ENCODE measurements around the gene CADM4.
"Not testable (repeated sequence)": the region's sequence is repeated elsewhere in the genome, so short reads cannot be mapped to it uniquely, and the experiment has no call there.

Gene CADM4

DNA sequence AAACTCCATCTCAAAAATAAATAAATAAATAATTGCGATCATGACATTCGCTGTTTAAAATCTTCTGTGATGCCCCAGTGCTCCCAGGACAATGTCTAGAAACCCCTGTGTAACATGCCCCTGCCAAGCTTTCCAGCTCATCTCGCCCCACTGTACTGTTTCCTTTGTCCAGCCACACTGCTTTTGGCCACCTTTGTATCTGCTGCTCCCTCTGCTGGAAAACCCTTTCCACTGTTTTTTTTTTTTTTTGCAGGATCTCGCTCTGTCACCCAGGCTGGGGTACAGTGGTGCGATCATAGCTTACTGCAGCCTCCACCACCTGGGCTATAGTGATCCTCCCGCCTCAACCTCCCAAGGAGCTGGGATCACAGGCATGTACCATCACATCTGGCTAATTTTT is 22.8 kb upstream of the CADM4 start:
- no peak for DNase-seq (ENCODE audit: low spot score)

DNA sequence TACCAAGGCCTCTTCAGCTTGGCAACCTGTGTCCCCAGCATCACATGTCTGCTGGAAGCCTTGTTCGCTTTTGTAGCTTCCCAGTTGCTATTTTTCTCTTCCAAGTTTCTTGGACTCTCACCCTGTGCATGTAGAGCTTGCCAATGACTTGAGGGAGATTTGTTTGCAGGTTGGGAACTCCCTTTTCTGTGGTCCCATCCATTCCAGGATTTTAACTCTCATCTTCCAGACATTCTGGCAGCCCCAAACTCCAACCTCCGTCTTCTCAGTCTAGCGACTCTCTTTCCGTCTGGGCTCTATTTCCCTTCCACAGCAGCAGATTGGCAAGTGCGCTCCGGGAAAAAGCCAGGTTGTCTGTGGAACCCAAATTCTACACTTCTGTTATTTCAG is 21.3 kb upstream of the CADM4 start:
- DNase-seq (ENCODE audit: low spot score), result no peak

DNA sequence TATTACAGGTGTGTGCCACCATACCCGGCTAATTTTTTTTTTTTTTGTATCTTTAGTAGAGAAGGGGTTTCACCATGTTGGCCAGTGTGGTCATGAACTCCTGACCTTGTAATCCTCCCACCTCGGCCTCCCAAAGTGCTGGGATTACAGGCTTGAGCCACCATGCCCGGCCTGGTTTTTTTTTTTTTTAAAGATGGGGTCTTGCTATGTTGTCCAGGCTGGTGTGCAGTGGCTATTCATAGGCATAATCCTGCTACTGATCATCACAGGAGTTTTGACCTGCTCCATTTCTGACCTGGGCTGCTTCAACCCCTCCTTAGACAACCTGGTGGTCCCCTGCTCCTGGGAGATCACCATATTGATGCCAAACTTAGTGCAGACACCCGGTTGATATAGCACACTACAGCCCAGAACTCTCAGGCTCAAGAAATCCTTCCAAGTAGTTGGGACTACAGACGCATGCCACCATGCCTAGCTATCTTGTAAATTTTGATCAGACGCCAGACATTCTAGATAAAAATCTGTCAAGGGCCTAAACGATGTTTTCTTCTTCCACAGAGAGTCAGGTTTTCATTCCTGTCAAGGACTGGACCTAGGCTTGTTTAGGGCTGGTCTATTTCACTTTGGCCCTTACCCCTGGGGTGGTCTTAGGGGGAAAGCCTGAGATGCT is 20.8 kb upstream of the CADM4 start:
- no peak for DNase-seq (ENCODE audit: low spot score)

DNA sequence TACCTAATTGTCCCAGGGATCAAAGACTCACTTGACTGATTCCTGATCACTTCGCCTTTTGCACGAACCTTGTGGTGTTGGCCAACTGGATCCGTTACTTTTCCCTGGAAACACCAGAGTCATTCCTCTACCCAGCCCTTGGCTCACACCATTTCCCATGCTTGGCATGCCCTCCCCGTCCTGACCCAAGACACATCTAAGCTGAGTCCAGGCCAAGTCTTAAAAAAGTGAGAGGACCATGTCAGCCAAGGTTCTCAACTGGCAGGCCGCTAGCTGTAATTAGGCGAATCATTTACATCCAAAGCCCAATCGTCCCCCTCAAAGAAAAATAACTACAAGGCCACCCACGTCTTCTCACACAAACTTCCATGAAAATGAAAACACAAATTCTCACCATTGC is 18.8 kb upstream of the CADM4 start:
- DNase-seq (ENCODE audit: low spot score), result no peak

DNA sequence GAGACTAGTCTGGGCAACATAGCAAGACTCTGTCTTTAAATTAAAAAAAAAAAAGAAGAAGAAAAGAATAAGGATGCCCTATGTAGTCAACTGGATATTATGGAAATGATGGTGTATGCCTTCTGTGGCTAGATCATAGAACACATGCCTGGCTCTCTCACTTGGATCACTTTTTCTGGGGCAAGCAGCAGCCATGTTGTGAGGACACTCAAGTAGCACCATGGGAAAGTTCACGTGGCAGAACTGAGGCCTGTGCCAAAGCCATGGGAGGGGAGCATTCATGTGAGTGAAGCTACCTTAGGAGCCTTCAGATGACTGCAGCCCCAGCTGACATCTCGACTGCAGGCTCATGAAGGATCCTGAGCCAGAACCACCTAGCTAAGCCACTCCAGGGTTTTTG is 18.4 kb upstream of the CADM4 start:
- no peak for DNase-seq (ENCODE audit: low spot score)

DNA sequence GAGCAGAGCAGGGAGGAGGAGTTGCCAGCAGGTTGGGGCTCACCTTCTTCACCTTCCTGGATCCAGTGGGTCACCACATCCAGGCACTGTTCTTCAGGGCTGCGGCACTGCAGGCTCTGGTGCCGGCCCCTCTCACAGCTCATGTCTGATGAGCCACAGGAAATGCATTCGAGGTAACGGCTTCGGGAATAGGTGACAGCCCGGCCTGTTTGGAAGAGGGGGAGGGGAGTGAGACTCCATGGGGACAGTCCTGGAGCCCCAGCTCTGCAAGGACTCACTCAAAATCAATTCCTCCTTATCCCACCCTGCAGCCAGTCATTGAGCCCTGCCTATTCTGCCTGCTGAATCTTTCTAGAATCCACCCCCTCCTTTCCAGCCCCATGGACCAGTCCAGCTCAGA is 16.8 kb upstream of the CADM4 start:
- DNase-seq (ENCODE audit: low spot score), result no peak

DNA sequence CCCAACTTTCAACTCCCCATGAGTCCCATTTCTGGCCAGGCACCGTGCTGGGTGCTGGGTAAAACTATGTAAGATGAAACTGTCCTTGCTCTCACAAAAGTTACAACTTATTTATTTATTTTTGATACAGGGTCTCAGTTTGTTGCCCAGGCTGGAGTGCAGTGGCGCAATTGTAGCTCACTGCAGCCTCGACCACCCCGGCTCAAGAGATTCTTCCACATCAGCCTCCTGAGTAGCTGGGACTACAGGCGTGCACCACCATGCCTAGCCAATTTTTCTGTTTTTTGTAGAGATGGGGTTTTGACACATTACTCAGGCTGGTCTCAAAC is 12.9 kb upstream of the CADM4 start:
- DNase-seq (ENCODE audit: low spot score), result no peak

DNA sequence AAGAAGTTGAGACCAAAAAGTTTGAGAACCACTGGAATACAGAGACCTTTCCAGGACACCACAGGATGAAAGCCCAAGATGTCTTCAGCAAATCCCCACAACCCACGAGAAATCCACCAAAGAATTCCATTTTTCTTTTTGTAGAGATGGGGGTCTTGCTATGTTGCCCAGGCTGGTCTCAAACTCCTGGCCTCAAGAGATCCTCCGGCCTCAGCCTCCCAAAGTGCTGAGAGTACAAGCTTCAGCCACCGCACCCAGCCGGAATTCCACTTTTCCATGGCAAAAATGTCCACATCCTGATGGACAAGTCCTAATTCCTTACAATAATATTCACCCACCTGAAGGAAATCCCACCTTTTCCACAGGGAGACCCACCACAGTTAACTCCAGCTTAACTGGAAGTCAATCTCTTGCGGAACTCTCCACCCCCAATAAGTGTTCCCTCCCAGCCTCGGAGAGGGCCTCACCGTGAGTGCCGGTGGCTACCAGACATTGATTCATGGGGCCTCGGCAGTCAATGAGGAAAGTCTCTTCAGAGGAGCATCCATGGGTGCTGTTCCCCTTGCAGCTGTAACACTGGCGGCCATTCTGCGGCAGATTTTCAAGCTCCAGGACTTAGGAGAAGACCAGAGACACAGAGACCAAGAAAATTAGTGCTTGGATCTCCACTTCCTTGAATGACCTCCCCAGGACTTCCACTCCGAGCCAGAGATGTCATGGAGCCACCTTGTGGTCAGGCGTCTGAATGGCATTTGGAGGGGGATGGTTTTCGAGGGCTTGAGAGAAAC is 12.3 kb upstream of the CADM4 start:
- DNase-seq (ENCODE audit: low spot score), result peak; percentile 38

DNA sequence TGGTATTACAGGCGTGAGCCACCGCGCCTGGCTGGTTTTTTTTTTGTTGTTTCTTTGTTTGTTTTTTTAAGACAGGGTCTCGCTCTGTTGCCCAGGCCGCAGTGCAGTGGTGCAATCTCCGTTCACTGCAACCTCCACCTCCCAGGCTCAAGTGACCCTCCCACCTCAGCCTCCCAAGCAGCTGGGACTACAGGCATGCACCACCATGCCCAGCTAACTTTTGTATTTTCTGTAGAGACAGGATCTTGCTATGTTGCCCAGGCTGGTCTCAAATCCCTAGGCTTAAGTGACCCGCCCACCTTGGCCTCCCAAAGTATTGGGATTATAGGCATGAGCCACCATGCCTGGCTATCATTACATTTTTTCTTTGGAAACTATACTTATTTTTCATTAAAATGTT is 10.6 kb upstream of the CADM4 start:
- not testable (repeated sequence) for DNase-seq (ENCODE audit: low spot score)

DNA sequence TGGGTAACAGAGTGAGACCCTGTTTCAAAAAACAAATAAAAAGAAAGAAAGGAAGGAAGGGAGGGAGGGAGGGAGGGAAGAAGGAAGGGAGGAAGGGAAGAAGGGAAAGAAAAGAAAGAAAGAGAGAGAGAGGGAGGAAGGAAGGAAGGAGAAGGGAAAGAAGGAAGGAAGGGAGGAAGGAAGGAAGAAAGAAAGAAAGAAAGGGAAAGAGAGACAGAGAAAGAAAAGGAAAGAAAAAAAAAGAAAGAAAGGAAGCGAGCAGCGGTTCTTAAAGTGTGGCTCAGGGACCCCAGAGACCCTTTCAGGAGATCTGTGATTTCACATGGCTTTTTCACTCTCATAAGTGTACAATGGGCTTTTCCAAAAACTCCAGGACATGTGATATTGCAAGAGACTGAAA is 9.9 kb upstream of the CADM4 start:
- no peak for DNase-seq (ENCODE audit: low spot score)

DNA sequence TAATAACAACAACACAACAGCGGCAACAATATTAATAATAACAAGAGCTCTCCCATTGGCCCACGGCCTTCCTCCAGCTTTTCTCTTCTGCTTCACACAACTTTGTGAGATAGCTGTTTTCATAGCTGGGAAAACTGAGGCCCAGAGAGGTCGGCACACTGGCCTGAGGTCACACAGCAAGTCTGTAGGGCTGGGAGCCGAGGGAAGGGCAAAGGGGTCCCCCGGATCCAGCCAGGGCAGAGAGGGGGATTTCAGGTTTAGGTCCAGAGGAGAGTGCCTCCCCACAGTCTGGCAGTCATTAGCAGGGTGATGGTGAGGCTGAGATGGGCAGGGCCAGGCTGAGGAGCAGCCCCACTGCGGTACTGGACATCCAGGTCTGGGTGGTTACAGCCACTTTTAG is 9.0 kb upstream of the CADM4 start:
- DNase-seq (ENCODE audit: low spot score), result no peak

DNA sequence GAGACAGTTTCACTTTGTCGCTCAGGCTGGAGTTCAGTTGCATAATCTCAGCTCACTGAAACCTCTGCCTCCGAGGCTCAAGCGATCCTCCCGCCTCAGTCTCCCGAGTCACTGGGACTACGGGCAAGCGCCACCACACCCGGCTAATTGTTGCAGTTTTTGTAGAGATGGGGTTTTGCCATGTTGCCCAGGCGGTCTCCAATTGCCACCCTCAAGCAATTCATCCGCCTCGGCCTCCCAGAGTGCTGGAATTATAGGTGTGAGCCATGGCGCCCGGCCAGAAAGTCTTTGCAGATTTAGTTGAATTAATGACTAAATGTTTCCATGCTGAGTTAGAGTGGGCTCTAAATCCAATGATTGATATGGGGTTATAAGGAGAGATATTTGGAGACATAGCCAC is 4.5 kb upstream of the CADM4 start:
- DNase-seq (ENCODE audit: low spot score), result no peak

DNA sequence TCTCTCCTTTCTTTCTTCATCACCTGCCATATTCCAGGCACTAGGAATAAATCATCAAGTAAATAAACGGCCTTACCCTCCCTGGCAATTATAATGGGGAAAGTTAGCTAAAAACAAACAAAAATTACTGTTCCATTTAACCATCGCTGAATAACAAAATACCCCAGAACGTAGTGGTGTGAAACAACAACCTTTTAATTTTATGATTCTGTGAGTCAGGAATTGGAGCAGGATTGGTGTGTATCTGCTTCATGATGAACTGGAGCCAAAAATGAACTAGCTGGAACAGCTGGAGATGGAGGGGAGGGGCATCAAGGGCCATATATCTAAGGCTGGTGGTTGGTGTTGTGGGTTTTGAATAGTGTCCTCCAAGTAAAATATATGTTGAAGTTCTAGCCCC is 3.7 kb upstream of the CADM4 start:
- DNase-seq (ENCODE audit: low spot score), result no peak

DNA sequence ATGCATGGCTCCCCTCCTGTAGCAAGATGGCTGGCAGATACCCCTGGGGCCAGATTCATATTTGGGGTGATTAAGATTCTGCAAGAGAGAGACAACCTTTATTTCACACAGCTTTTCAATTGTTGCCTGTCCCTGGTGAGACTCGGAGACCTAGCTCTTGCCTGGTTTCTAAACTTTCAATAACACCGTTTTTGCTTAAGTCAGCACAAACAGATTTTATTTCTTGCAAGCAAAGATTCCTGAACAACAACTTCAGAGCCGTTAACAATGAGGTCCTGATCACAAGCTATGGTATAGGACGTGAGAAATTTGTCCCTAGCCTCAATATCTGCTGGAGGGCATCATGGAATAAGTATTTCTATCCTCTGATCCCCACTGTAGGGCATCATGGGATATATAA is 2.9 kb upstream of the CADM4 start:
- DNase-seq (ENCODE audit: low spot score), result no peak

DNA sequence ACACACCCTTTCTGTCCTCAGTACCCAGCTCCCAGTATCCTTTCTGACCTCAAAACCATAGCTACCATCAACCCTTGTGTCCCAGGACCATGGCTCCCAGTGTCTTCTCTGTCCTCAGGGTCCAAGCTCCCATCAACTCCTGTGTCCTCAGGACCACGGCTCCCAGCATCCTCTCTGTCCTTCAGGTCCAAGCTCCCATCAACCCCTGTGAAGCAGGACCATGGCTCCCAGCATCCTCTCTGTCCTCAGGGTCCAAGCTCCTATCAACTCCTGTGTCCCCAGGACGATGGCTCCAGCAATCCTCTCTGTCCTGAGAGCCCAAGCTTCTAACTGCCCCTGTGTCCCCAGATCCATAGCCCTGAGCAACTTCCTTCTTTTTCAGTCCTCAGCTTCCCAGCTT is 1.7 kb upstream of the CADM4 start:
- no peak for DNase-seq (ENCODE audit: low spot score)

DNA sequence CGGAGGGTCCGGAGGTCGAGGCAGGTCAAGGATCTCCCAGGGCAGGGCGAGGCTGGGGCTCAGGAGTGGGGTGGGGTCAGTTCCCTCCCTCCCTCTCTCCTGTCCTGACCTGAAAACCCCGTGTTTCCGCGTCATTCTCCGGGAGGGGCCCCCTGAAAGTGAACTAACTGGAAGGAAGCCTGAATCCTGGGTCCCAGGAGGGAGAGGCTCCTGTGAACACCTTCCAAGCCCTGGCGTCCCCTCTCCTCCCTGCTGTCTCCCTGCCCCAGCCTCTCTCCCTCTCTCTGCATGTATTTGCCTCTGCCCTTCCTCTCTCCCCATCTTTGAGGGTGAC is 741 bp upstream of the CADM4 start:
- DNase-seq (ENCODE audit: low spot score), result no peak

DNA sequence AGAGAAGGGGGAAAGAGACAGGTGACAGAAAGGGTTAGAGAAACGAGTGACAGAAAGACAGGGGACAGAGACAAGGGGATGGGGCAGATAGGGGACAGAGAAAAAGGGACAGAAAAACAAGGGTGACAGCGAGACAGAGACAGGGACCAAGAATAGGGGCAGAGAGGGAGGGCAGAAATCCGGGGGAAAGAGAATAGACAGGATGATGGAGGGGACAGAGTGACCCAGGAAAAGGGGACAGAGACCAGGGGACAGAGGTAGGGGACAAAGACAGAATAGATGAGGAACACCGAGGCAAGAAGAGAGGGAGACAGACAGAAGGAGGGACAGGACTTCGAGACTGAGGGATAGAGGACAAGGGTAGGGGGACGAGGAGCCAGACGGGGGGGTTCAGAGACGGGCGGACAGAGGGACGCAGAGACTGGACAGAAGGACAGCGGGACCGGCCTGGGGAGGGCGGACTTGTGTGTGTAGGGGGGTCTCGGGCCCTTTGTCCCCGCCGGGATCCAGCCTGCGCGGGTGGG is 593 bp downstream of the CADM4 start:
- no peak for DNase-seq (ENCODE audit: low spot score)

DNA sequence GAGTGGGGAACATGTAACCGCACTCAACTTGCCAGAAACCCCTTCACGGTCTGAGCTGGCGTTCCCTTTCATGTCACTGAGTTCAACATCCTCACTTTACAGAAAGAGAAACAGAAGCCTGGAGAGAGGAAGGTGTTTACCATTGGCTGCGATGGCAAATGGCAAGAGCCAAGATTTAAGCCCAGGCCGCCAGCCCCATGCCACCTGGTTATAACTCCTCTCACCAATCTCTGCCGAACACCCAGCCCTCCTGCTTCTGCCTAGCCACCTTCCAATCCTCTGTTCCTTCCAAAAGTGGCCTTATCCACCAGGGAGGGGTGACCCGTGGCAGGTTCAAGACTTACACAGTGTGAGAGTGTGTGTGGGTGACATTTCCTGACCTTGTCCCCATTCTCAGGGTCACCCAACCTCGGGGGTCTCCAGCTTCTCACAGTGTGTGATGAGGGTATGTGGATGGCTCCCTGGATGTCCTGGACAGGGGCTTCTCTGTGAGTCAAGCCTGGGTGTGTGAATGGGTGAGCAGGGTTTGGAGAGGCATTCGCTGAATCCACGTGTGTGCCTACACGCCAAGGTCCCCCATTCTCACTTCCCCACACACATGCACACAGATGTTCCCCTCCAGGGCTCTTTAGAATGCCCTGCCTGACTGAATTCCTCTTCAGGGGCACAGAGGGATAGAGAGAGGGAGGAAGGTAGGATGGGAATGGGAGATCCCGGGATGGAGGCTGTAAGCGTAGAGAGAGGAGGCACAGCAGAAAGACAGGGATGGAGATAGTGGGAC is 1.2 kb downstream of the CADM4 start:
- DNase-seq (ENCODE audit: low spot score), result no peak

DNA sequence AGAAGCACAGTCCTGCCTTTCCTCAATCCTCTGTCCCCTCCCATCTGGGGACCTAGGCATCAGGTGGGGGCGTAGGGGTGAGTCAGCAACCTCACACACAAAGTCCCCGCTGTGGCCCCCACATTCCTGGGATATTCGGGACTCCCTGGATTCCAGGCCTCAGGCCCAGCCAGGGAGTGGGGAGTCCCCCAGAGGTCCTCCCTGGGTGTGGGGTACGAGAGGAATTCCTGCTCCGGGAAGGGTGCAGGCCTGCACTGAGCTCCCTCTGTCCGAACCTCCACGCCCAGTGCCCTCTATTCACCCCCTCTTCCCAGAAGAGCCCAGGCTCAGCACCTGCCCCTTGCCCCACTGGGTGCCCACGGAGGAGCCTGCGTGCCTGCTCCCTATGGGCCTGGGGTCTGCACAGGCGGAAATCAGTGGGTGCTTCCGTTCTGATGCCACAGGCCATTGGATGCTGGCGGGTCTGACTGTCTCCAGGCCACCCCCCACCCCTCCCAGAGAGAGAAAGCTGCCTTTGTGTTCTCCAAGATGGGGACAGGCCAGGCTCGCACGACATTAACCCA is 3.4 kb downstream of the CADM4 start:
- DNase-seq (ENCODE audit: low spot score), result no peak

DNA sequence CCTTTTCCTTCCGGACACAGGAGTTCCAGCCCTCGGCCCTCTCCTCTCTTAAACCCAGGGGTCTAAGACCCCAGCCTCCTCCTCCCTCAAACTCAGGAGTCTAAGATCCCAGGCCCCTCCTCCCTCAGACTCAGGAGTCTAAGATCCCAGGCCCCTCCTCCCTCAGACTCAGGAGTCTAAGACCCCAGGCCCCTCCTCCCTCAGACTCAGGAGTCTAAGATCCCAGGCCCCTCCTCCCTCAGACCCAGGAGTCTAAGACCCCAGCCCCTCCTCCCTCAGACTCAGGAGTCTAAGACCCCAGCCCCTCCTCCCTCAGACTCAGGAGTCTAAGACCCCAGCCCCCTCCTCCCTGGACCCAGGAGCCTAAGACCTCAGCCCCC is 4.1 kb downstream of the CADM4 start:
- DNase-seq (ENCODE audit: low spot score), result not testable (repeated sequence)

DNA sequence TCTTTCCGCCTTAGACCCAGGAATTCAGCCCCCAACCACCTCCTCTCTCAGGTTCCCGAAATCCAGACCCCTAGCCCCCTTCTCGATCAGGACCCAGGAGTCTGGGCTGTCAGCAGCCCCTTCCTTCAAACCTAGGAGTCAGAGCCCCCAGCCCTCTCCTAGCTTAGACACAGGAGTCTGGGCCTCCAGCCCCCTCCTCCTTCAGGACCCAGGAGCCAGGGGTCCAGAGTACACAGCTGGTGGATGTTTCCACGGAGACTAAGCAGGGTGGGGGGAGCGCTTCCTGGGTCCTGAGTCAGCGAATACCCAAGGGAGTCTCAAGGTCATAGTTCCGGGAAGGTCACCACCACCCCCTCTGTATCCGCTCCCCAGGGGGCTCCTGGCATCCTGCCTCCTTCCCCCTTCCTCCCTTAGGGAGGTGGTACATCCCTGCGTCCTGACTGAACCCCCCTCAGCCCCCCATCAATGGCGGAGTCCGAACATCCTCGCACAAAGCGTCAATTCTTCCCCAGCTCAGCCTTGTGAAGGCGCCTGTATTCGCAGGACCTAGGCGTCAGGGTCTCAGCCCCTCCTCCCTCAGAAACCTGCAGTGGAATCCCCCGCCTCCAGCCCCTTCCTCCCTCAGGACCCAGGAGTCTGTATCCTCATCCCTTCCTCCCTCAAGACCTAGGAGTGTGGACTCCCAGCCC is 4.6 kb downstream of the CADM4 start:
- no peak for DNase-seq (ENCODE audit: low spot score)

DNA sequence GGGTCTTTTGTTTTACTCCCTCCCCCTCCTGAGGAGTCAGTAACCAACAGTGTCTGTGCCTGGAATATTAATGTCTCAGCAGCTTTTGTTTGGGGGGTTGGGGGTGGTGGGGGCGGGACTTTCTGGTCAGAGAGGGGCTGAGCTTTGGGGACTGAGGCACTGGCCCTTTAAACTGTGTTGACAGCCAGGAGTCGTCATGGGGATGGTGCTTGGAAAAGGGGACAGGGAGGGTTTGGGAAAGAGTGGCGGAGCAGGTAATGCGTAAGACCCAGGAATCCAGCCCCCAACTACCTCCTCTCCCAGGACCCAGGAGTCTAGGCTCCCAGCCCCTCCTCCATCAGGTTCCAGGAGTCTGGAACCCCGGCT is 5.2 kb downstream of the CADM4 start:
- DNase-seq (ENCODE audit: low spot score), result no peak
